Measurements from ENCODE around the gene PPP6R2.
"Not testable (repeated sequence)": the region's sequence is repeated elsewhere in the genome, so short reads cannot be mapped to it uniquely, and the experiment has no call there.

Gene PPP6R2

DNA sequence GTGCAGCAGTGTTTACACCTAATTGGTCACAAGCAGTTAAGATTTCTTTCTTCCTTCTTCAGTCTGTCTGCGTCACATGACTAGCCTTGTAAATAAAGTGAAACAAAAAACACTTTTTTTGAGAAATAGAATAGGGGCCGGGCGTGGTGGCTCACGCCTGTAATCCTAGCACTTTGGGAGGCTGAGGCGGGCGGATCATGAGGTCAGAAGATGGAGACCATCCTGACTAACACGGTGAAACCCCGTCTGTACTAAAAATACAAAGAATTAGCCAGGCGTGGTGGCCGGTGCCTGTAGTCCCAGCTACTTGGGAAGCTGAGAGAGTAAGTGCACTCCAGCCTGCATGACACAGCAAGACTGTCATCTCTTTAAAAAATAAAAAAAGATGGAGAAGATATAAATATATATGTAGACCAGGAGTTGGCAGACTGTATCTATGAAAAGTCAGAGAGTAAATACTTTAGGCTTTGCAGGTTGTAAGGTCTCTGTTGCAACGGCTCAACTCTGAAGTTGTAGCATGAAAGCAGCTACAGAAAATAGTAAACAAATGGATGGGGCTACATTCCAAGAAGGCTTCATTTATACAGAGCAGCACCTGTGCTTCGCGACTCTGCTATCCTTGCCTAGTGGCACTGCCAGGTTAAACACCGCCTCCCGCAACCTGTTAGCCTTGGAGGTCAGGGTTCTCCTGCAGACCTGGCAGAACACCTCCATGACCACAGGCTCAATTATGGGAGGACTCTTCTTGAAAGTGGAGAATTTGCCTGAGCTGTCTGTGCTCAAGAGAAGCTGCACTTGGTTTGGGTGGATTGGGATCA, 55.9 kb downstream of the PPP6R2 start:
- DNase-seq (ENCODE audit: low read depth in 2 of 2): no peak

DNA sequence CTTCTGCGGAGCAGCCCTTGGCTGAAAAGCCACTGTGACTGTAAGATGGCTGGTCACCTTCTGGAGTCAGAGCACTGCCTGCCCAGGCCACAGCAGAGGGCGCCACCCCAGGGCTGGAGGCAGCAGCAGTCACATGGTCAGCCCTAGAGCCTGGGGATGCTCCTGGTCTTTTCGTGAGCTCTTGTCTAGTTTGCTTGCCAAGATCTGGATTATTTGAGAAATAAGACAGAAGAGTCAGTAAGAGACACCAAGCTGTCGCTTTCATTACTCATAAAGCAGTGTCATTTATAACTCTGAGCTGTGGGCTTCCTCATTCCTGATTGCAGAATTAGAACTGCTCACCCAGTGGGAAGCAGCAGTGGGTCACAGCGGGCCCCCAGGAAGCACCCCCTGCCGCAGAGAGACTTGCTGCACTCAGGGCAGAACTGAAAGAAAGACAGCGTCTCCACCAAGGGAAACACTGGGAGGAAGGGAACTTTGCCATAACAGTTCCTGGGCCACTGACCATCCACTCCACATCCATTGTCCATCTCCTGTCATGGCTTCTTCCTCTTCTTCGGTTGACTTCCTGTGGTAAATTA, 56.7 kb downstream of the PPP6R2 start:
- DNase-seq (ENCODE audit: low read depth in 2 of 2): peak; percentile 9 to 10

DNA sequence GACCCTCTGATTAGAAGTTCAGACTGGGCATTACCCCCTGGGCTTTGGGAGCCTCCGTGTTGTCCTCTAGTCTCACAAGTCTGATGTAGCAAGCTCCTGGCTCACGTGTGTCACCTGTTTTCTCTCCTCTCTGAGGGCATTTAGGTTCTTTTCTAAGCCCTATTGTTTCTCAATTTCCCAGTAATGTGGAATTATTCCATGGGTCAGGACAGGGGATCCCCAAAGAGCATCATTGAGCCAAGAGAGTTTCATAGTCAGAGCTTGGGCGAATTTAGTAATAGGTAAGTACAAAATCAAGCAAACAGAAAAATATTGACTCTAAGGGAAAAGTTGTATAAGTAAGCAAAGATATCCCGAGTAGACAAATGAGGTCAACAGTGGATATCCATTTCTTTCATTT, 57.3 kb downstream of the PPP6R2 start:
- DNase-seq (ENCODE audit: low read depth in 2 of 2): no peak

DNA sequence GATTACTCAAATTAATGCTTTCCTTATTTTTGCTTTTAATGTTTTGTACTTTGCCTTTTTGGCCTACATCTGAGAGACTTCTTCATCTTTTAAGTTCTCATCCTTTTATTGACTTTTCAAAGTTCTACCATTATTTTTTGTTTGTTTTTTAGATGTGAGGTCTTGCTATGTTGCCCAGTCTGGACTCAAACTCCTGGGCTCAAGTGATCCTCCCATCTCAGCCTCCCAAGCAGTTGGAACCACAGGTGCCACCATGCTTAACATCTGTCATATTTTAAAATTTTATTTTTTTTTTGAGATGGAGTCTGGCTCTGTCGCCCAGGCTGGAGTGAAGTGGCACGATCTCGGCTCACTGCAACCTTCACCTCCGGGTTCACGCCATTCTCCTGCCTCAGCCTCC, 57.8 kb downstream of the PPP6R2 start:
- no peak for DNase-seq (ENCODE audit: low read depth in 2 of 2)

DNA sequence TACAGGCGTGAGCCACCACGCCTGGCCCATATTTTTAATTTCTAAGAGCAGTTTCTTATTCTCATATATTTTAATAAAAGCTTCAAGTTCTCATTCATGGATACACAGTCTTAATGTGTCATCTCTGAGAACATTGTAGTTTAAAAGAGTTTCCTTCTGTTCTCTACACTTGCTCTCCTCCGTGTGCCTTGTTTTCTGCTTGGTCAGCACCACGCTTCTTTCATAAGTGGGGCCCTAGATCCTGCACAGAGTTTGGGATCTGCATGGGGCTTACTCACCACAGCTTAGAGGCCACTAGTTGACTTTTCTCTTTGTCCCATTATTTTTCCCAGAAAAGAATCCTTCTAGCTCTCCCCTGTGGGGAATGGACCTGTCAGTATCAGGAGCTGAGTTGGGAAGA, 58.8 kb downstream of the PPP6R2 start:
- no peak for DNase-seq (ENCODE audit: low read depth in 2 of 2)

DNA sequence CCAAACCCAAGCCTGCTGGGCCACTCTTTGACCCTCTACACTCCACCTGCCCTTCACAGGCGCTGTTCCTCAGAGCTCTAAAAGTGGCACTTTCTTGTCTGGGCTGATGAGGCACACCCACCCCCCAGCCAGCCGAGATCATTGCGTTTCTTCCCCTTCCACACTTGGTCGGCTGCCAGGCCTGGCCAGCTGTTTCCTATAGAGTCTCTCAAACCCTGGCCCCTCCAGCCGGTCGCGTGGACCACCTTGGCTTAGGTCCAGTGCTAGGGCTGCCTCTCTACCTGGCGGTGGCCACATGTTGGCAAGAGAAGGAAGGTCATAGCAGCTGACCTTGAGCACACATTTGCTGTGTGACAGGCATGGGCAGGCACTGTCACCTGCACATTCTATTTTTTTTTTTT, 60.6 kb downstream of the PPP6R2 start:
- no peak for DNase-seq (ENCODE audit: low read depth in 2 of 2)

DNA sequence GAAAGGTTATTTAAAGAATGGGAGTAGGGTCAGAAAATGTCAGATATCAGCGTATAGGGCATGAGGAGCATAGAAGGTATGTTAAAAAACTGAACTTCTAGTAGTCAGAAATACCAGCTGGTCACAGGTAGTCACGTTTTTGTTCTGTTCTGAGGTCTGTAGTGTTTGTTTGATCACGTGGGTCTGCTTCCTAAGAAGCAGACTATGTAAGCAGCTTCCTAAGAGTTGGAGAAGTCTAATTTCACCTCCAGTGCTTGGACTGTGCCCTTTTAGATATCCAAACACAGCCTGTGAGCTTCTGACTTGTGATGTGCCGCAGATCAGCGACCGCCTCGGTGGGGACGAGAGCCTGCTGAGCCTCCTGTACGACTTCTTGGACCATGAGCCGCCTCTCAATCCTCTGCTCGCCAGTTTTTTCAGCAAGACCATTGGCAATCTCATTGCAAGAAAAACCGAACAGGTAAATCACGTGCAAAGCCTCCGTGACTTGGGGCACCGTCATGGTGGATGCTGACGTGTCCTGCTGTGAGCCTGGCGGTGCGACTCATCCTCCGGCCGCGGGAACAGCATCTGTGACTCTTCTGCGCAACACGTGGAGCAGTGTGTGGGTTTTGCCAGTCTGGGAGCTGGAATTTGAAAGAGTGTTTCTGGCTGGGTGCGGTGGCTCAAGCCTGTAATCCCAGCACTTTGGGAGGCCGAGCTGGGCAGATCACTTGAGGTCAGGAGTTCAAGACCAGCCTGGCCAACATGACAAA, 63.5 kb downstream of the PPP6R2 start:
- no peak for DNase-seq (ENCODE audit: low read depth in 2 of 2)

DNA sequence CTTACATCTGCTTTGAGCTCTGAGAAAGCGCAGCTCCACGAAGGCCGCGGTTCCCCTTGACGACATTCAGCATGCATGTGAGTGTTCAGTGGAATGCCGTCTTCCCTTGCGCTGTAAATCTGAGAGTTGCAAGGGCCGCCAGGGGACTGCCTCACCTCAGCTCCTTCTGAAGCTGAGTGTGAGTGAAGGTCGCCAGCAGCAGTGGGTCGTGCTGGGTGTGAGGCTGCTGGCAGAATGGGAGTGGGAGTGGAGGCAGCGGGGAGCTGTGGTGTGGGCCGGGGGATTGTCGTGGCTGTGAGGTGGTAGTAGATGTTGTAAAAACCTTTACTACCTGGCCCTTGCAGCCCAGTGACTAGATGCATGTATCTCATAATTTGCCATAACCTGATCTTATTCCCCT, 65.2 kb downstream of the PPP6R2 start:
- no peak for DNase-seq (ENCODE audit: low read depth in 2 of 2)

DNA sequence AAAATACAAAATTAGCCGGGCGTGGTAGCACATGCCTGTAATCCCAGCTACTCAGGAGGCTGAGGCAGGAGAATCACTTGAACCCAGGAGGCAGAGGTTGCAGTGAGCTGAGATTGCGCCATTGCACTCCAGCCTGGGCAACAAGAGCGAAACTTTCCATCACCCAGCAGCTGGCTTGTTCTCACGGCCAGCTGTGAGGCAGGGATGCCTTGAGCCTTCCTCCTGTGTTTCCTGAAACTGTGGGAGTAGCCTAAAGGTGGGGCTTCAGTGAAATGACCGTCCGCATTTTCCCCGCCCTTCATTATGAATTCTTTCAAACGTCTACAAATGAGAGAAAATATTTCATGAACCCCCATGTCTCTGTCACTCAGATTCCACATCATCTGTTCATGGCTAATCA, 65.8 kb downstream of the PPP6R2 start:
- not testable (repeated sequence) for DNase-seq (ENCODE audit: low read depth in 2 of 2)

DNA sequence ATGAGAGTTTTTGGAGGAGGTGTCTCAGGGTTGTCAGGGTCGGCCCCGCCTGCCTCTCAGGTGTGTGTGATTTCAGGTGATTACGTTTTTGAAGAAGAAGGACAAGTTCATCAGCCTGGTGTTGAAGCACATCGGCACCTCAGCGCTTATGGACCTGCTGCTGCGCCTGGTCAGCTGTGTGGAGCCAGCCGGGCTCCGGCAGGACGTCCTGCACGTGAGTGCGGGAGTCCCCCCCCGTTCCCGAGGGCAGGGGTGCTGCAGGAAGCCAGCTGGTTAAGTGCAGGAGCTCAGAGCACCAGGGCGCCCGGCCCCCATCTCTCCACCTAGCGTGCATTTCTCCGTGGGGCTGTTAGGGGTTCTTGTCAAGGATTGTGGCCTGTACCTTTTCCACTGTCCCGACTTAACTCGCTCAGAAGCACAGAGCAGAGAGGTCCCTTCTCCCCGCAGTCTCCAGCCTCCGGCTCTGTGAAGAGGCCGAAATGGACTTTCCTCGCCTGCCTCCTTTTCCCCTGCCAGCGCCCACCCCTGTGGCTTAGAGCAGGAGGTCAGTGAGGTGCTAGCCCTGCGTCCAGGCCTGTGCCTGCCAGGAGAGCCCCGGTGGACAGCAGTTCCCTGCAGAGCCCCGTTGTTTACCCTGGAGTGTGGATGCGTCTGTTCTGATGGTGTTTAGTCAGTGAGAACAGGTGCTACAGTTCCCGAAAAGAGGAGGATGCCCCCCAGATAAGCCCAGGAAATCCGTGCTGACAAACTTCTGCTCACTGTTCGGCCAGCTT, 71.5 kb downstream of the PPP6R2 start:
- DNase-seq (ENCODE audit: low read depth in 2 of 2): no peak

DNA sequence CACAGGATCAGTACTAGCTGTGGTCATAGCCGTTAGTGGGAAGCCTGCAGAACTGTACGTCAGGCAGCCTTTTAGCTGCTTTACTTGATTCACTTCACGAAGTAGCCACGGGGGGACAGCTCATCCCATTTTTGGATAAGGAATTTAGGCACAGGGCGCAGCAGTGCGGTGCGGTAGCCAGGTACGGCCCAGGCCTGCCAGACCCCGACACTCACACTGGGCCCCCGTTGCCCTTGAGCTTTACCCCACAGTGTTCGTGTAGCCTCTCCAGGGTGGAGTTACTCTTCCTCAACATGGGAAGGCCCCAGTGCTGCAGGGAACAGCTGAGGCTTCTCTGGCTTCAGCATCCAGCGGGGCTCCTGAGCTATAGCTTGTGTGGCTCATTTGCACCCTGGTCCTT, 72.3 kb downstream of the PPP6R2 start:
- no peak for DNase-seq (ENCODE audit: low read depth in 2 of 2)

DNA sequence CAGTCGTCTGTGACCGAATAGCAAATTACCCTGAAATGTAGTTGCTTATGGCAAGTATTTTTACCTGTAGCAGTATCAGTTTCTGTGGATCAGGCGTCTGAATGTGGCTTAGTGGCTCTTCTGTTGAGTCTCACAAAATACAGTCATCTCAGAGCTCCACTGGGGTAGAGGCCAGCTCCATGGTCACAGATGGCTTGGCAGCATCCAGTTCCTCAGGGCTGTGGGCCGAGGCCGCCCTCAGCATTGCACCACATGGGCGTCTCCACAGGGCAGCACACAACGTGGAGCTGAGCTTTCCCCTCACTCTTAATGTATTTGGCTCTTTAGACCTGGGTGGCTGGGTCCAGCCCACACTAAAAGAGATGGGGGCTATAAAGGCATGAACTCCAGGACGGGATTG, 73.9 kb downstream of the PPP6R2 start:
- no peak for DNase-seq (ENCODE audit: low read depth in 2 of 2)

DNA sequence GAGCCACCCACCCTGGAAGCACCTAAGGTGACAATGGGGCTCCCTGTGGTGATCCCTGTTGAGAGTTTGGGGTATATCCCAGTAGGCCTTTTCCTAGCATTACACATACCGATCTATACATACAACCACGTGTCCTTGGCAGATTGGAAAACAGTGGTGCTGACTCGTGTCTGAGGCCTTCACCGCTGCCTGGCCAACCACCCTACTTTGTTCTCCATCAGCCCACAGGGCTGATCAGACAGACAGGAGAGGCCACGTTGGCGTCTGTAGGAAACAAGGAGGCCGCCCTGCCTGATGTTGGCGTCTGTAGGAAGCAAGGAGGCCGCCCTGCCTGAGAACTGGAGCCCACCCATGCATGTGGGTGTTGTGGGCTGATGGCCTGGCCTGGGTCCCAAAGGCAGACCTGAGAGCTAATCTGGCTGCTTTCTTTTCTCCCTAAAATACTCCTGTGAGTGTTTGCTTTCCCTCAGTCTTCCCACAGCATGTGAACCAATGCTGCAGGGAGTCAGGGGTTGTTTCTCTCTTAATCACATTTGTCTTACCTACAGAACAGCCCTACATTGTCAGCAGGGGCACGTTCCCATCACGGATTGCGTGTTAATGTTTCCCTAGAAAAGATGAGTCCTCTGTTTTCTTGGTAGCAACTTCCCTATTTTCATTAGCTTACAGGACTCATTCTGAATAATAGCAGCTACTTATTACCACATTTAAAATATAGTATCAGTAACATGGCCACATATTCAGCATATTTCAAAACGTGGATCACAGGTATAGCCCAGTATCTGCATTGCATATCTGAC, 74.5 kb downstream of the PPP6R2 start:
- DNase-seq (ENCODE audit: low read depth in 2 of 2): no peak

DNA sequence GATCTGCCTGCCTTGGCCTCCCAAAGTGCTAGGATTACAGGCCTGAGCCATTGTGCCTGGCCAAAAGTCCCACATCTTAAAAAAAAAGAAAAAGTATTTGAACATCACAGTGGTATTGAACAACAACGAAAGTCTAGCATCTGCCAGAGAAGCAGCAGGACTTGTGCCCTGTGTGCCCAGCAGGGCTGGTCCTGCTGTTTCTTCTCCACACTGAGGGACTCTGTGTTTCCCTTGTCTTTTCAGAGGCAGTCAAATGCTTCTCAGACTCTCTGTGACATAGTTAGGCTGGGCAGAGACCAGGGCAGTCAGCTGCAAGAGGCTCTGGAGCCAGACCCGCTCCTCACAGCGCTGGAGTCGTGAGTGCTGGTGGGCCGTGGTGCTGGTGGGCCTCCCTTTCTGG, 75.5 kb downstream of the PPP6R2 start:
- no peak for DNase-seq (ENCODE audit: low read depth in 2 of 2)

DNA sequence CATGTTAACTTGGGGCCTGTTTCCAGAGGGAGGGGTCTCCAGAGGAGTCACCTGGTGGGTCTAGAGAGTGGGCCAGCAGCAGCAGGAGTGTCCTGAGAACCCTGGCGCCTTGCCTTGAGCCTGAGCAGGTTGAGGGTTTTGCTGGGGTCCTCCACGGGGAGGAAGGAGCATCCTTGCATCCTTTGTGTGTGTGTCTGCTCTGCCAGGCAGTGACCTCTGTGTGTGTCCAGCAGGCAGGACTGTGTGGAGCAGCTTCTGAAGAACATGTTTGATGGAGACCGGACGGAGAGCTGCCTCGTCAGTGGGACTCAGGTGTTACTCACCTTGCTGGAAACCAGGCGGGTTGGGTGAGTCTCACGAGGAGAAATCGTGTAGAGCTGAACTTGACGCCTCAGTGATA, 76.0 kb downstream of the PPP6R2 start:
- no peak for DNase-seq (ENCODE audit: low read depth in 2 of 2)

DNA sequence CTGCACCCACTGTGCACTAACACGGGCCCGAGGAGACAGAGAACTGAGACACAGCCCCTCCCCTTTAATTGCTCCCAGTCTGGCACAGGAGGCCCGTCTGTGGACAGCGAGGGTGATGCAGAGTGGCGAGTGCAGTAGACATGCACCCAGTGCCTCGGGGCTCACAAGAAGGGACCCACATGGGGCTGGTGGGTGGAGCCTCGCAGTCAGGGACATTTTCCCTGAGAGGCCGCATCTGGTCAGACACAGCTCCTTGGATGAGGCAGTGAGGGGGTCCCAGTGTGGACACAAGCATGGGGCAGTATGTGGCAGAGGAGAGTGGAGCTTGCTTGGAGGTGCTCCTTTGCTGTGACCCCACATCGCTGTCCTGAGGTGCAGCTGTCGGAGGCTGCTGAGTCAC, 76.9 kb downstream of the PPP6R2 start:
- DNase-seq (ENCODE audit: low read depth in 2 of 2): no peak

DNA sequence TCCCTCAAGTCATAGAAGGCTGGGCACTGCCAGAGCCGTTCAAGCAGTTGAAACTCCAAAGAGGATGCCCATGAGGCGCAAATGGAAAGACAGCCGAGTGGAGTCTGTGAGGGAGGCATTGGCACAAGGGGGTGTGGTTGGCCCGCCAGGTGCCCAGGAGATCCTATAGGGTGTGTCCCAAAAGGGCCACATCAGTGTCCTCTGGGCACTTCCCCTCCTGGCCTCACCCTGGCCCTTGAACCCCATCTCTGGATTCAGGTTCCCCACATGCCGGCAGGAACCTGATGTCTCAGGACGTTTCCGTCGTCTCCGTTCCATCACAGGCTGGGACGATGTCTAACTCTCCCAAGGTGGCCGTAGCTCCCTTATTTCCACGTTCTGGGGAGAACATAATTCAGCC, 77.5 kb downstream of the PPP6R2 start:
- no peak for DNase-seq (ENCODE audit: low read depth in 2 of 2)

DNA sequence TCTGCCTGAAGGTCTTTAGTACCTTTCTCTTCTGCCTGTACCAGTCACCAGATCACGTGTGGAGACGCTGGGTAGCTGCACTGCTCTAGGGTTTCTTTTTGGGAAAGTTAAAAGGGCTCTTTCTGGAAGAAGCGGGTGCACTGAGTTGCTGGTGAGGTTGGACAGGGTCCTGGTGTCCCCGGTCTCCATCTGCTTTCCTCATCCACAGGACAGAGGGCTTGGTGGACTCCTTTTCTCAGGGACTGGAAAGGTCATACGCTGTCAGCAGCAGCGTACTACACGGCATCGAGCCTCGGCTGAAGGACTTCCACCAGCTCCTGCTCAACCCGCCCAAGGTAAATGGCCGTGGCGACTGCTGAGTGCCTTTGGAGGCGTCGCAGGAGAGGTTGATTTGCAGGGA, 78.9 kb downstream of the PPP6R2 start:
- DNase-seq (ENCODE audit: low read depth in 2 of 2): no peak

DNA sequence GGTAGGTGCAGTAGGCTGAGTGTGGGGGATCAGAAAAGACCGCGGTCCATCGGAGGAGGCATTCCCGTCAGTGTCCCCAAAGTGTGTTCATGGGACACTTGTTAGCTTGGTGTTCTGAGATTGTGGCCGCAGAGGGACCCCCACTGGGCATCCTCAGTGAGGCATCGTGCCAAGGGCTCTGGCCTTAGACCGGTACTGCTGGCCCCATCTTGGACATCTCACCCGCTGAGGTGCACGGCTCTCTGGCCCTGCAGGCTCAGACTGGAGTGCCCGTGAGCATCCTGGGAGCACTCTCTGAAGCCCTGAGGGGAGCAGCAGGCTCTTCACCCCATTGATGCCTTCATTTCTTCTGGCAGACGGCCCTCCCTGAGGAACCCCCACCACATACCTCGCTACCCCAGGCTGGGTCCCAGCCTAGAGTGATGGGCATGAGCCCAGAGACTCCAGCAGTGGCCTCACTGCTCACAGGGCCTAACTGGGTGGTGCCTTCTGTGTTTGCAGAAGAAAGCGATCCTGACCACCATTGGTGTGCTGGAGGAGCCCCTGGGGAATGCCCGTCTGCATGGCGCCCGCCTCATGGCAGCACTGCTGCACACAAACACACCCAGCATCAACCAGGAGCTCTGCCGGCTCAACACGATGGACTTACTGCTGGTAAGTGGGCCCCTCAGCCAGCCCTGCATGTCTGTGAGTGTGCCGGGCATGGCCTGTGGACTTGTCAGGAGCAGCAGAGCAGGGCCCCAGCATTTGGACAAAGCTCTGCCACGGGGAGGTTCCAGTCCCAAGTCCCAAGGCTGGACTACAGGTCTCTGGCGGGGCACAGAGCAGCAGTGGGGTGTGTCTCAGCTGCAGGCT, 80.1 kb downstream of the PPP6R2 start:
- no peak for DNase-seq (ENCODE audit: low read depth in 2 of 2)

DNA sequence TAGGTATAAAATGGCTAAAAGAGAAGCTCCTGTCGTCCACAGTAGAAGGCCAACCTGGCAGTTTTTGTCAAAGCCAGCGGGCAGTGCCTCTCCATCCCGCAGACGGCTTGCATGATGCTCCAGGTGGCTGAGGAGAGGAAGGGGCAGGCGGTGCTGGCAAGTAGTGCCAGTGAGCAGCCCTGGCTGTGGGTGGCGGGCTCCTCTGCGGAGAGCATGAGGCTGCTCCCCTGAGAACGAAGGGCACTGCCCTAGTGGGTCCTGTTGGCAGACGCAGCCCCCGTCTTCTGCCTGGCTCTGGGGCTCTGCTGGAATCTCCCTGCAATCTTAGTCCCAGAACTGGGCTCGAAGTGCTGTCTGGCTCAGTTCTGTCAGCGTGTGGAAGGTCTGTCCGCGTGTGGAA, 80.8 kb downstream of the PPP6R2 start:
- DNase-seq (ENCODE audit: low read depth in 2 of 2): no peak

Measured in stimulated activated CD8-positive, alpha-beta memory T cell treated with anti-CD3 and anti-CD28 coated beads, Interleukin-2, amount 100 ng/mL, for 48 hours (primary cell).